GM19397 (cell line): Measurements from ENCODE around the gene RAB40B.
"Not testable (repeated sequence)": the region's sequence is repeated elsewhere in the genome, so short reads cannot be mapped to it uniquely, and the experiment has no call there.

Experiments
- ATAC-seq: cut with Tn5 transposase; IDR thresholded peaks from one replicate; pipeline ENCODE4 v1.9.1; 2021; ENCODE audit warnings: mild to moderate bottlenecking, moderate library complexity; ENCODE audit not compliant: unreplicated experiment

The RAB40B gene

GRCh38 chr17:82698065-82698973 lies at the start of gene RAB40B:
RAB40B (minus strand) TSS chr17:82698698; CDS start chr17:82698596, 102 bp downstream.
- ATAC-seq, result peak; percentile 92

DNA sequence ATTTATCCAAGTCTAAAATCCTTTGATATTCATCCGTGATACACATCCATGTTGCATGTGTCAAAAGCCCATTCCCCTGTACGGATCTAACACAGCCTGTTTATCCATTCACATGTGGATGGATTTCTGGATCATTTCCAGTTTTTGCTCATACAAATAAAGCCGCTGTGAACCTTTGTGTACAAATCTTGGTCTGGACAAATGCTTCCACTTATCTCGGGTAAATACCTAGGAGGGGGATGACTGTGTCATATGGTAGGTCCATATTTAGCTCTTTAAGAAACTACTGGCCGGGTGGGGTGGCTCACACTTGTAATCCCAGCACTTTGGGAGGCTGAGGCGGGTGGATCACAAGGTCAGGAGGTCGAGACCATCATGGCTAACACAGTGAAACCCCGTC lies 47.0 kb upstream of the RAB40B start:
- no peak for ATAC-seq

DNA sequence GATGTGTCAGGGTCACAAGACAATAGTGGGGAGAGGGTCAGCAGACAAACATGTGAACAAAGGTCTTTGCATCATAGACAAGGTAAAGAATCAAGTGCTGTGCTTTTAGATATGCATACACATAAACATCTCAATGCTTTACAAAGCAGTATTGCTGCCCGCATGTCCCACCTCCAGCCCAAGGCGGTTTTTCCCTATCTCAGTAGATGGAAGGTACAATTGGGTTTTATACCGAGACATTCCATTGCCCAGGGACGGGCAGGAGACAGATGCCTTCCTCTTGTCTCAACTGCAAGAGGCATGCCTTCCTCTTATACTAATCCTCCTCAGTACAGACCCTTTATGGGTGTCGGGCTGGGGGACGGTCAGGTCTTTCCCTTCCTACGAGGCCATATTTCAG lies 46.2 kb upstream of the RAB40B start:
- ATAC-seq, result not testable (repeated sequence)

DNA sequence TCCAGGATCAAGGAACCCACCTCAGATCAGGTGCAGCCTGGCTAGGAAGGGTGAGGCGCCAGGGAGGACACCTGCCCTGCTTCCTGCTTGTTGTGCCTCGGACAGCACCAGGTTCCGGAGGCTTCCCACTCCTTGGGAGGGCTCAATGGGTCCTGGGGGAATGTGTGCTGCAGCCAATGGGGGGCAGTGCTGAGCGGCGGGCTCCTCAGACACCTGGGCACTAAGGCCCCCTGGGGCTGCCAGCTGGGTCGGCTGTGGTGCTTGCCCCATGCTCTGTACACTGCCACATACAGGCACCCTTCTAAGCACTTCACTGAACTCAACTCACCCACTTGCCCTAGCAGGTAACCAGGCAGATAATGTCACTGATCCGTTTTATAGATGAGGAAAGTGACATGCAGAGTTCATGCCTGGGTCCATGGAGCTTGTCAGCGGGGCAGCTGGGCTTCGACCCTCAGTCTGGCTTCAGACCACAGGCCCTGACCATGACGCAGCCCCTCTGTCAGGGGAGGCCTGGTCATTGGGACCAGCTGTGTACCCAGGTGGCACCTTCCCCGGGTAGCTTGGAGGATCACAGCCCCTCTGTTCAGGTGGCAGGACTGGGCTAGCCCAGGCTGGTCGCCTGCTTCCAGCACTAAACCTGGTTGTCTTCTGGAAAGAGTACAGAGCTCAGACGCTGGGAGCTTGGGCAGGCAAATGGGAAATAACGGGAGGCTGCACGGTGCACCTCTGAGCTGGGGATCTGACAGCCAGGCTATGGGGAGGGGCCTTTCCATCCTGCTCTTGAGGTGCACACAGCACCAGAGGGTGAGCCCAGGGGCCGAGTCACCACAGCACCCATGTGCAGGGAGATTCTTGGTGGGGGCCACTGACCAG lies 45.1 kb upstream of the RAB40B start:
- ATAC-seq, result no peak

DNA sequence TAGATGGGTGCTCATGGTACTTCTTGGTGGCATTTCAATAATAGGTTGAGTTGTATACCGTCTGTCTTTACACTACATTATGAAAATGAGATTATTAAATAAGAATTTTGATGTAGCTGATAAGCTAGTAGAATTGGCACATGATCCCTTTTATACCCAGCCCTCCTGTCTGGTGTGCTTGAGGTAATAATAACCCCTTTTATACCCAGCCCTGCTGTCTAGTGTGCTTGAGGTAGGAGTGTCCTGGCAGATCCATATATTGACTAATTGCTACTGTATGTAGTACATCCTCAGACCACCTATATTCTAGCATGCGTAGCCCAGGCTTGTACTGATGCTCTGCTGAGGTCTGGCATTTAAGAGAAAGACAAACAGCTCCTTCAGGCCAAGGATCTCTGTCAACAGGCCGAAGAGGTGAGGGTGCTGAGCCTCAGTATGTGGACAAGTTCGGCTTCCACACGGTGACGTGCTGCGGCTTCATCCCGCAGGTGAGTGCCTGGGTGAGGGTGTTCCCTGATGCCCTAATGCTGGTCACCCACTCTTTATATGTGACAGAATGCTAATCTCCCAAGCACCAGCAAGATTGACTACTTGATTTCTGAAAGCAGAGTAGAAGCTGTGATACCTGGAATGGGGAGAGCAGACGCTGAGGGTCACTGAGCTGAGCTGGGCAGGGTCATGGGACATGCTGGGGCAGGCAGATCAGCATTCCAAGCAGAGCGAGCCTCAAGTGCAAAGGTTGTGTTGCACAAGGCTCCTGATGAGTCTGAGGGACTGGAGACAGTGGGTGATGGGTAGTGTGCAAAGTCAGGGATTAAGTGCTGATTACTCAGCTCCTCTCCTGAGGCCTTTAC lies 42.6 kb upstream of the RAB40B start:
- no peak for ATAC-seq

DNA sequence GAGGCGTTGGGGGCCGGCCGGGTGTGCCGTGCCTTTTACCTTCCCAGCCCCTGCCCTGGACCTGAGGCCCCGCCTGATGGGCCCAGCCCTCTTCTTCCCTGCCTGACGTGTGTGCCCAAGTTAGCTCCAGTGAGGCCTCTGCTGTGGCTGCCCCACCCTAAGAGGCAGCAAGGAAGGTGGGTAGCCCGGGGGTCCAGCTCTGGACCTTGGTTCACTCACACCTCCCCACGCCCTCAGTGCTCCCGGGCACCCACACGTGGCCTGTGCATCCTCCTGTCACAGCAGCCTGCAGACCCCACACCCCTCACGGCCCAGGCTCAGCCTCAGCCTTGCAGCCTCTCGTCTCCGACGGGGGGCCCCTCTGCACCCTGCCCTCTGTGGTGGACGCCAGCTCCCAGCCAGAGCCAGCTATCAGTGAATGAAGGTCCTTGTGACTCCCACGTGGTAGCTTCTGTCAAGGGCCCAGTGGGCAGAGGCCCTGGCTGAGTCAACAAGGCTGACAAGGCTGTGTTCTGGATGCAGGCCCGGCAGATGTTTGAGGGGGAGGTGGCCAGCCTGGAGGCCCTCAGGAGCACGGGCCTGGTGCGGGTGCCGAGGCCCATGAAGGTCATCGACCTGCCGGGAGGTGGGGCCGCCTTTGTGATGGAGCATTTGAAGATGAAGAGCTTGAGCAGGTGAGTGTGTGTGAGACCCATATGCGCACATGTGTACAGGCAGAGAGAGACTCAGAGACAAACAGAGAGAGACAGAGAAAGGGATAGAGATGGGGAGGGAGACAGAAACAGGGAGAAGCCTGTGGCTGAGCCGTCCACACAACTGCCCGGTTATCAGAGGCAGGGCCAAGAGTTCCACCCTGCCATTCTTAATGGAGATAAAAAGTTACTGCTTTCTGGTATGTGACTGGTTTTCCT lies 39.7 kb upstream of the RAB40B start:
- no peak for ATAC-seq

DNA sequence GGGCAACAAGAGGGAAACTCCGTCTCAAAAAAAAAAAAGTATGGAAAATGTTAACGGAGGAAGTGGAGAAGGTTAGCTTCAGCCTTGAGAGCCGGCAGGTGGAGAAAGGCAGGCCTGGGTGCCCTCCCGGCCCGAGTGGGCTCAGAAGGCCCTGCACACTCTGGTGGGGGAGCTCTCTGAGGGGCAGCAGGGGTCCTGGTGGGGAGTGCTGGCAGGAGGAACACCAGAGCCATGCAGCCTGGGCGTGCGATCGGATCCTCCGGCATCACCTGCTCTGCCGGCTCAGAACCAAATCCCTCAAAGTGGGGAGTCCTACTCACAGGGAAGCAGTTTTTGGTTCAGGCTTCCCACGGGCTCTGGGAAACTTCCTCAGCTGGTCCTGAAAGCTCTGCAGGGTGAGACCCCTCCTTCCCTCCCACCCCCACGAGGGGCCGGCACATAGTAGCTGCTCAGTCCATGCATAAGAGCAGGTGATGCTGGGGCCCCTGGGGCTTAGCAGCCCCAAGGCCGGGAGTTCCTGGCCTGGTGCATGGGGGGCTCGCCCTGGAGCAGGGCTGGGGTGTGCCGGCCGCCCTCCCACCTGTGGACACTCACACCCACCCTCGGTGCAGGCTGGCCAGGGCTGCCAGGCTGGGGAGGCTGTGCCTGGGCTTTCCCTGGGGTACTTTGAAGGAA lies 38.1 kb upstream of the RAB40B start:
- no peak for ATAC-seq

DNA sequence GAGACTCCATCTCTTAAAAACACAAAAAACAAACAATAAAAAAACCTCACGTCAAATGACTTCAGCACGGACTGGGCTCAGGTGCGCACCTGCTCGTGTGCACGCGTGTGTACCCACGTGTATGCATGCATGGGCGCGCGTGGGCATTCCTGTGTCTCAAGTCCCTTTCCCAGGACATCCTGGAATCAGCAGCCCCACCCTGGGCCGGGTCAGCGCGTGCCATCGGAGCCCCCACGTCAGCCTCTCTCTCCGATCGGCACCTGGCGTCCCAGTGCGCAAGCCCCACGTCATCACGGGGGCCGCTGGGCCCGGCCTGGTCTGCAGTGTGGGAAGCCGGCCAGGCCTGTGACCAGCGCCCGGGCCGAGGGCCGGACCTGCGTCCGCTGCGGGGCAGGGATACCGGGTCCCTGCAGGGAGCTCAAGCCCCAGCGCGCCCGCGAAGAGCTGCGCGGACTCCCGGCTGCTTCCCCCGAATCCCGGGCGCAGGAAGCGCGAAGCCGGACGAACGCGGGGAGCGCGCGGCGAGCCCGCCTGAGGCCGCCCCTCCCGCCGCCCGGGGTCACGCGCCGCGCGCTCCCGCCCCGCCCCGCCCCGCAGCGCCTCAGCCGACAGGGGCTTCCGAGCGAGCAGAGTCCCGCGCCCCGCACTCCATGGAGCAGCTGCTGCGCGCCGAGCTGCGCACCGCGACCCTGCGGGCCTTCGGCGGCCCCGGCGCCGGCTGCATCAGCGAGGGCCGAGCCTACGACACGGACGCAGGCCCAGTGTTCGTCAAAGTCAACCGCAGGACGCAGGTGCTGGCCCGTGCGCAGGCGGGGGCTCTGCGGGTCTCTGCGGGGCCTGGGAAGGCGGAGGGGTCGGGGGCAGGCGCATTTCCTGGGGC lies 36.7 kb upstream of the RAB40B start, which contains the start of gene FN3K:
Gene FN3K, plus strand, starts transcription at position 629 of the 880 bp plus-strand sequence. Its CDS starts 22 bp downstream, at position 651.
- ATAC-seq, result no peak

GRCh38 chr17:82732118-82732743 lies 33.7 kb upstream of the RAB40B start:
- no peak for ATAC-seq

GRCh38 chr17:82729479-82730260 lies 31.2 kb upstream of the RAB40B start:
- ATAC-seq, result no peak

DNA sequence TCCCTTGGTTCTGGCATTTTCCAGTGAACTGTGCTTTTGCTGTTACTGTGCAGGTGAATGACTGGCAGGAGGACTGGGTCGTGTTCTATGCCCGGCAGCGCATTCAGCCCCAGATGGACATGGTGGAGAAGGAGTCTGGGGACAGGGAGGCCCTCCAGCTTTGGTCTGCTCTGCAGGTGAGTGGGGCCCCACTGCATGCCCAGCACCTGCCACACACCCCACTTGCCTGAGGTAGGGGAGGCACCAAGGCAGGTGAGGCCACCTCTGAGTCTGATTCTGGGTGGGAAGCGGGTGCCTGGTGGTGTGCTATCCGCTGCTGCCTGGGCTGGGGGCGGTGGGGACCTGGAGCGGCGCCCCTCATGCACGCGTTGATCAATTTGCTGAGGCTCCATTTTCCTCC lies 27.9 kb upstream of the RAB40B start:
- ATAC-seq, result no peak

GRCh38 chr17:82723169-82723807 lies 24.8 kb upstream of the RAB40B start:
- no peak for ATAC-seq

- ATAC-seq, result no peak
Measured at GRCh38 chr17:82722341-82723013, 24.0 kb upstream of the RAB40B start.

- no peak for ATAC-seq
Measured at GRCh38 chr17:82720204-82720603, 21.7 kb upstream of the RAB40B start.

GRCh38 chr17:82718986-82719685 lies 20.6 kb upstream of the RAB40B start:
- ATAC-seq, result no peak
